Stimulated activated CD8-positive, alpha-beta memory T cell treated with anti-CD3 and anti-CD28 coated beads, Interleukin-15, amount 100 ng/mL, for 1 hour (primary cell): ENCODE data around the gene HSFX3.
A peak's percentile ranks its signal among the peaks of the same experiment; 100 is the strongest.
"Not testable (repeated sequence)": the region's sequence is repeated elsewhere in the genome, so short reads cannot be mapped to it uniquely, and the experiment has no call there.

Source experiments
- DNase-seq: peaks from one replicate; pipeline ENCODE4 v3.0.0-alpha.2; 2020; ENCODE audit warnings: low read depth

HSFX3 gene

GRCh38 chrX:149545545-149546543 lies 3.9 kb downstream of the HSFX3 start:
- not testable (repeated sequence) for DNase-seq

- DNase-seq, result no peak
Measured at GRCh38 chrX:149541521-149542047, 8.1 kb downstream of the HSFX3 start.

GRCh38 chrX:149540621-149541520 lies 8.9 kb downstream of the HSFX3 start, which contains the start of gene EOLA1:
Gene EOLA1, plus strand, starts transcription at chrX:149541012. Its CDS starts 4,619 bp downstream, at chrX:149545631.
- DNase-seq, result peak; percentile 70

- DNase-seq, result peak; percentile 86
Measured at GRCh38 chrX:149540131-149540620, 9.5 kb downstream of the HSFX3 start.

- DNase-seq, result peak; percentile 71
Measured at GRCh38 chrX:149539283-149540130, 10.2 kb downstream of the HSFX3 start.

- not testable (repeated sequence) for DNase-seq
Measured at GRCh38 chrX:149537474-149537873, 12.2 kb downstream of the HSFX3 start.

GRCh38 chrX:149534926-149535602 lies 14.7 kb downstream of the HSFX3 start:
- DNase-seq, result not testable (repeated sequence)

GRCh38 chrX:149533999-149534398 lies 15.7 kb downstream of the HSFX3 start:
- not testable (repeated sequence) for DNase-seq

GRCh38 chrX:149532868-149533267 lies 16.9 kb downstream of the HSFX3 start:
- DNase-seq, result not testable (repeated sequence)

- no peak for DNase-seq
Measured at GRCh38 chrX:149531599-149531998, 18.1 kb downstream of the HSFX3 start.

- no peak for DNase-seq
Measured at GRCh38 chrX:149528381-149528780, 21.3 kb downstream of the HSFX3 start.

GRCh38 chrX:149527705-149528104 lies 22.0 kb downstream of the HSFX3 start:
- DNase-seq, result no peak

- not testable (repeated sequence) for DNase-seq
Measured at GRCh38 chrX:149526318-149527033, 23.2 kb downstream of the HSFX3 start.

GRCh38 chrX:149525903-149526302 lies 23.8 kb downstream of the HSFX3 start:
- not testable (repeated sequence) for DNase-seq

GRCh38 chrX:149525389-149525788 lies 24.3 kb downstream of the HSFX3 start:
- not testable (repeated sequence) for DNase-seq

- no peak for DNase-seq
Measured at GRCh38 chrX:149522916-149523315, 26.8 kb downstream of the HSFX3 start.

- no peak for DNase-seq
Measured at GRCh38 chrX:149521438-149521837, 28.3 kb downstream of the HSFX3 start.

- DNase-seq, result not testable (repeated sequence)
Measured at GRCh38 chrX:149520636-149521277, 29.0 kb downstream of the HSFX3 start.

- no peak for DNase-seq
Measured at GRCh38 chrX:149518236-149518635, 31.5 kb downstream of the HSFX3 start.
